GM12874 (cell line): ENCODE results near the gene KDM4C.

Experiments
- CTCF ChIP-seq: IDR thresholded peaks from 2 replicates; pipeline ENCODE4 v1.5.1; 2011; ENCODE audit warnings: low read depth, mild to moderate bottlenecking, control low read depth, low read length, moderate library complexity; ENCODE audit not compliant: insufficient read depth

The KDM4C gene

GRCh38 chr9:6969805-6970204 lies 212.0 kb downstream of the KDM4C start:
- TF ChIP-seq CTCF, result no peak

- TF ChIP-seq CTCF, result no peak
These were observed 215.3 kb downstream of the KDM4C start for GRCh38 chr9:6973089-6973488.

DNA sequence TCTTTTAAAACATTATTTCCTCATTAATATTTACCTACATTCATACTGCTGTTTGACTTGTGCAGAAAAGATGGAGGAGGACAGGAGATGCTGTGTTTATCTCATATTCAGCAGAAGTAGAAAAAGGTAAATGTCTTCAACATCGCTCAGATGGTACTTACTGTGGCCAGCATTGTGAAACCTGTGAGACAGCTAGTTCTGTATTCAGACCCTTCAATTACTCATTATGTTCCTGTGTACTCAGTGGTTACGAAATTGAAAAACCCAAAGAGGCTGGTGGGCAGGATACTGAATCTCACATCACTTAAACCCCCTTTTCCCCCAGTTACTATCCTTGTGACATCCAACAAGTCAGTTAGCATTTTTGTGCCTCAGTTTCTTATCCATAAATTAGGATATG lies 216.0 kb downstream of the KDM4C start:
- TF ChIP-seq CTCF, result no peak

GRCh38 chr9:6975198-6975597 lies 217.4 kb downstream of the KDM4C start:
- TF ChIP-seq CTCF, result no peak

DNA sequence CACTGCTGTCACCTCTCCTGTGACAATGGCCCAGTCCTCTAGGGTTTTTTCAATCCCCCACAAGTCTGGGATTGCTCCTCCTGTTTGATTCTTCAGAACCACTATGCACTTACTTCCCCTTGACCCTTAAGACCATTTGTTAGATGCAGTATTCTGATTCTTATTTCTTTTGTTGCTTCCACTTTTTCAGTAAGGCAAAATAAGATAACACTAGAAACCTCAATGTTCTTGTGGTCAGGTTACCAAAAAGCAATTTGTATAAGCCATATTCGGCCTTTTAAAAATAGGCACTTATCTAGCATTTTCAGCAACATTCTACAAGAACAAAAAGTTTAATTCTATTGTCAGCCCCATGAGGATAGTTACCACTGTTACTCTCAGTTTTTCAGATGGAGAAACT lies 220.0 kb downstream of the KDM4C start:
- TF ChIP-seq CTCF, result no peak

DNA sequence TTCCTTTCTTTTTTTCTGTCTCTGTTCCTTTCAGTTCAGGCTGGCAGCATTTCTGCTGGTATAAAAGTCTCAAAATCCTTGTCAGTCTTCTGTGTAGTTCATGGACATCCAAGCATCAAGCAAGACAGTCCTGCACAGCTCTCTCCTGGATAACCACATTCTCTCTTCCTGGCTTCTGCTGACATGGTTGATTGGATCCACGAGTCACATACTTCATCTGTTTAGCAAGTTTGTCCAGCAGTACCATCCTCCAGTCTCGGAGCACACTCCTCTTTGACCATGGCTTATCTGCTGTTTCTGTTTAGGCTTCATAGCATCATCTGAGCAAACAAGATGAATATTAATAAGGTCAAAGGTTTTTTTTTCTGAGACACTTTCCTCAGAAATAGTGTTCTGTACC lies 220.8 kb downstream of the KDM4C start:
- TF ChIP-seq CTCF, result no peak

- no peak for TF ChIP-seq CTCF
These were observed 227.3 kb downstream of the KDM4C start for GRCh38 chr9:6984941-6985578.
